ENCODE data around the gene RAI1.
A peak's percentile ranks its signal among the peaks of the same experiment; 100 is the strongest.

The RAI1 gene

DNA sequence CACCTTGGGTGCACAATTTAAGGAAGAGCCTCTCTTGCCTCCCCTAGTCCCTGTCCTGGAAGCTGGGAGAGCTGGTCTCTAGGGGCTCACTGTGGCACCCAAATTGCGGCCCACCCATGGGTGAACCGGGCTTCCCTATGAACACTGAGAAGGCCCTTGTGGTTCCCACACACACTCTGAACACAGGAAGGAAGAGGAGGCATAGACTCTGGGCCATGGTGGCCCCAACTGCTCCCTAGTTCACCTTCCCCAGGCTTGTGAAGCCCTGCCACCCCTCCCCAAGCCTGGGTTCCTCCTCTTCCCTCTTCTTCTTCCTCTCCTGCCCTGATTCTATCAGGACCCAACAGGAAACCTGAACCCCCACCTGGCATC, 145.1 kb downstream of the RAI1 start:
- Histone ChIP-seq H3K27me3 (ENCODE audit: control insufficient read depth, insufficient read depth, low read length) (peaks cover 14% of the 10 kb centered on the region), H3K9me3 (ENCODE audit: control insufficient read depth, insufficient read depth, low read depth, low read length) (no peaks in the 10 kb centered on the region), H3K4me3 (ENCODE audit: low read depth, low read length) (no peak overlapping the region), H3K9ac (ENCODE audit: low read length) (no peak overlapping the region), H3K36me3 (ENCODE audit: control insufficient read depth, insufficient read depth, low read length) (peaks cover under 1% of the 10 kb centered on the region; the same call in 1 of the 2 replicates), H3K27ac (ENCODE audit: low read depth, low read length) (no peak overlapping the region), H3K4me1 (ENCODE audit: control insufficient read depth, insufficient read depth, low read length) (peaks cover 34% of the 10 kb centered on the region)

DNA sequence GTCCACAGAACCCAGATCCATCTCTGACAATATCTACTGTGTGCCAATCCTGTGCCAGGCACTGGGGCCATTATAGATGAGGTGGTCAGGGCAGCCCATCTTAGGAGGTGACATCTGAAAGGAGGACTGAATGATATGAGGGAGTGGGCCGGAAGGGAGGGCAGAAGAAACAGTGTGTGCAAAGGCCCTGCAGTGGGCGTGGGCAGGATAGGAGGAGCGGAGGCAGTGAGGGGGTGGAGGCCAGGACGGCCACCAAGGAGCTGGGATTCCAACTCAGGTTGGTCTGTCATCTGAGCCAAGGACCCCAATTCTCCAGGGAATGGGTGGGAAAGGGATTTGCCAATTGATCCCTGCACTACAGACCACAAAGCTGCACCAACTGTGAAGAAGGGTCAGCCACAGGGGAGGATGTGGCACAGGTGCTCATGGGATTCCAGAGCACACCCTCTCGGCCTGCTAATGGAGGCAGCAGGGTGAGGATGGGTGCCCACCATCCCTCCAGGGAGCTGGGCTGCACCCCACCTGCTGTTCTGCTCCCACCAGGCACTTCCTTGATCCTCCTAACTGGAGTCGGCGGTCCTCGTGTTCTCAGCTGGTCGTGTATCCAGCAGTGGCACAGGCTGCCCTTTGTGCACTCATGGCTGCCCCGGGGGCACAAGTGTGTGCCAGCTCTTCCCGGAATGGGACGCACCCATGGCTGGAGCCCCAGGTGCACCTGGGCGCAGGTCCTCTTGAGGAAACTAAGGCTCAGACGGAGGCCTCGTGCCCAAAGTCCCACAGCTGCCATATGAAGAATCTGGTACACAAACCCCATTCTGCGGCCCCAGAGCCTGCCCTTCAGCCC, 145.9 kb downstream of the RAI1 start:
- Histone ChIP-seq H3K9me3 (ENCODE audit: control insufficient read depth, insufficient read depth, low read depth, low read length) (no peaks in the 10 kb centered on the region), H3K4me1 (ENCODE audit: control insufficient read depth, insufficient read depth, low read length) (peaks cover 32% of the 10 kb centered on the region), H3K9ac (ENCODE audit: low read length) (no peak overlapping the region), H3K27me3 (ENCODE audit: control insufficient read depth, insufficient read depth, low read length) (peaks cover 9% of the 10 kb centered on the region), H3K4me3 (ENCODE audit: low read depth, low read length) (no peak overlapping the region), H3K27ac (ENCODE audit: low read depth, low read length) (no peak overlapping the region), H3K36me3 (ENCODE audit: control insufficient read depth, insufficient read depth, low read length) (peaks cover 6% of the 10 kb centered on the region)

DNA sequence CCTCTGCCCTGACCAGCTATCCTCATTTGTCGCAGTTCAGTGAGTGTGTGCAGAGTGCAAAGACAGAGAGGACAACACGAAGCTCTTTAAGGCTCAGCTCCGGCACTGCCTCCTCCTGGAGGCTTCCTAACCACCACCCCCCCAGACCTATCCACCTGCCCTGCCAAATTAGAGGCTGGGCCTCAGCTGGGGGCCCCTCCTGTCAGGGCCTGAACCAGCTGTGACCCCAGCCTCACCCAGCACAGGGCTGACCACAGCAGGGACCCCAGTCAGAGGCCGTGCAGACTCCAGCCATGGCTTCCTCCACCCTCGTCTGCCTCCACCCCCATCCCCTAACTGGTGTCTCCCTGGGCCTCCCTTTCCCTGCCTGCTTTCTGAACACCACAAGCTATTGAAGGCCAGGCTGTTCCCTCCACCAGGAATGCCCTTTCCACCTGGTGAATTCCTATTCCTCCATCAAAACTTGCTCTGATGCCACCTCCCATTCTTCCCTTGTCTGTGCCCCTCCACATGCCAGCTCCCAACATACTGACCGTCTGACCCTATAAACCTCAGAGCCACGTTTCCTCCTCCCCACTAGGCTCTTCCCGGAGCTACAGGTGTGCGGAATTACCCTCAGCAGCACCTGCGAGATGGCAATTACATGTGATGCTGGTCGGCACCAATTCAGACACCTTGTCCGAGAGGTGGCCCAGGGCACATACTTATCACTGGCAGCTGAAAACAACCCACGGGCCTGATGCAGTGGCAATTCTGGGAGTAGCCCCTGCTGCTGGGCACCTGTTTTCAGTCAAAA, 146.8 kb downstream of the RAI1 start:
- Histone ChIP-seq H3K27ac (ENCODE audit: low read depth, low read length) (no peak overlapping the region), H3K4me3 (ENCODE audit: low read depth, low read length) (no peak overlapping the region), H3K4me1 (ENCODE audit: control insufficient read depth, insufficient read depth, low read length) (peaks cover 24% of the 10 kb centered on the region), H3K27me3 (ENCODE audit: control insufficient read depth, insufficient read depth, low read length) (peaks cover 2% of the 10 kb centered on the region), H3K9me3 (ENCODE audit: control insufficient read depth, insufficient read depth, low read depth, low read length) (no peaks in the 10 kb centered on the region), H3K36me3 (ENCODE audit: control insufficient read depth, insufficient read depth, low read length) (peaks cover 6% of the 10 kb centered on the region), H3K9ac (ENCODE audit: low read length) (no peak overlapping the region)

GRCh38 chr17:17830269-17830567, 149.0 kb downstream of the RAI1 start:
- Histone ChIP-seq H3K27ac (ENCODE audit: low read depth, low read length) (no peak overlapping the region), H3K36me3 (ENCODE audit: control insufficient read depth, insufficient read depth, low read length) (peaks cover 6% of the 10 kb centered on the region), H3K27me3 (ENCODE audit: control insufficient read depth, insufficient read depth, low read length) (no peaks in the 10 kb centered on the region), H3K9ac (ENCODE audit: low read length) (no peak overlapping the region), H3K9me3 (ENCODE audit: control insufficient read depth, insufficient read depth, low read depth, low read length) (no peaks in the 10 kb centered on the region), H3K4me3 (ENCODE audit: low read depth, low read length) (no peak overlapping the region), H3K4me1 (ENCODE audit: control insufficient read depth, insufficient read depth, low read length) (peaks cover 11% of the 10 kb centered on the region)

DNA sequence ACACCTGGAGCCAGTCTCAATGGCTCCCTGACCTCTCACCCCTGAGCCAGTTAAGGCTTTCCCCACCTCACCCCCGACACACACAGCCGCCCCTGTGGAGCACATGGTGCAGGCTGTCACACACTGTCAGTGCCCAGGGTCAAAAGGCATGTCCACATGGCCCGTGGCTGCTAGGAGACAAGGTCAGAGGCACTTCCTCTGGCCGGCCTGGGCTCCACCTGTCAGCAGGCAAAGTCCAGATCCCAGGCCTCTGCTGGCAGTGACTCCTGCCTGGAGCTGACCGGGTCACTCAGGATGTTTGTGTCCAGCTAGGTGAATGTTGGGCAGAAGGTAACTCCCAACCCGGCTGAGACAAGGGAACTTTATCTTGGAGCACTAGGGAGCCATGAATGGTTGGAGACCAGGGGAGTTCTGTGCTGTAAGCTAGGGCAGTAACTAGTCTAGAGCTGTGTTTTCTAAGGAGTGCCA, 149.5 kb downstream of the RAI1 start:
- H3K4me1 ChIP-seq (ENCODE audit: control insufficient read depth, insufficient read depth, low read length), result peaks cover 17% of the 10 kb centered on the region
- no peaks in the 10 kb centered on the region; the same call in 1 of the 2 replicates for H3K27me3 ChIP-seq (ENCODE audit: control insufficient read depth, insufficient read depth, low read length)
- H3K9ac ChIP-seq (ENCODE audit: low read length), result no peak overlapping the region
- H3K9me3 ChIP-seq (ENCODE audit: control insufficient read depth, insufficient read depth, low read depth, low read length), result no peaks in the 10 kb centered on the region
- H3K4me3 ChIP-seq (ENCODE audit: low read depth, low read length), result no peak overlapping the region
- peaks cover 6% of the 10 kb centered on the region for H3K36me3 ChIP-seq (ENCODE audit: control insufficient read depth, insufficient read depth, low read length)
- no peak overlapping the region for H3K27ac ChIP-seq (ENCODE audit: low read depth, low read length)

DNA sequence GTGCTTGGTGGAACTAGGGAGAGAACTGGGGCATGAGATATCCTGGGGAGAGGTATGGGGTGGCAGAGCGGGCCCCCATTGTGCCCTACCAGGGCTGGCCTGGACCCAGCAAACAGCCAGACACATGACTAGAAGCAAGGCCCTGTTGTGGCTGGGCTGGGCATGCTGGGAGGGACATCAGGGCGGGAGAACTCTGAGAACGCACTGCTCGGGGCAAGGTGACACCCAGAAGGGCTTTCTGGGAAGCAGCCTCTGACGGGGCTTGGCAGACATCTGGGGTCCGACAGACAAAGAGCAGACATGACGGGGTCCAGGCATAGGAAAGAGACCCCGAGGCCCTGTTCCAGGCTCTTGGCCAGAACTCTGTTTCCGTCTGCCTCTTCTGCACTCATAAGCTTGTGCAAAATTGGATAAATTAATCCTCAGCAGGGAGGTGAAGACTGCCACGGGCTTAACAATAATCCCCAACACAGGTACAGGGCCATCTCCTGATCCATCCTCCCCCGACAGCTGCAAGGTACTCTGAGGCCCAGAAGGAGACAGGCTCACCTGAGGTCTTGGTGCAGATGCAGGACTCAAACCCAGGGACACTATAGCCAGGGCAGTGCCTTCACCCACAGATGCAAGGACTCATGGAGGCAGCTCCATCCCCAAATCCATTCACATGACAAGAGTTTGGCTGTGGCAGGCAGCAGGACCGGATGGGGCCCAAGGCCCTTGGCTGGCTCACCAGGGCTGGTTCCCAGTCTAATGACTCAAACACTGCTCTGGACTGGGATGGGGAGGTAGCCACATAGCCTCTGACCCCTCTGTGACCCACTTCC, 150.2 kb downstream of the RAI1 start:
- H3K9ac ChIP-seq (ENCODE audit: low read length), result no peak overlapping the region

DNA sequence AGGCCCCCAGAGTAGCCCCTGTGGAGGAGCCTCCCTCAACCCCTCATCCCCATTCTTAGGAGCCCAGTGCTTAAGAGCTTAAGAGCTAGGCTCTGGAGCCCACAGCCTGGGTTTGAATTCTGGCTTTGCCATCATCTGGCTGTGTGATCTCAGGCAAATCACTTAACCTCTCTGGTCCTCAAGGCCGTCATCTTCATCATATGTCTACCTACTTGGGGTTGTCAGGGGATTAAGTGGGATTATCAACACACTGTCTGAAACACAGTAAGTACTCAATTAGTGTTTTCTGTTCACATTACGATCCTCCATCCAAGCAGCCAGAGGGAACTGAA, 150.7 kb downstream of the RAI1 start:
- peaks cover 6% of the 10 kb centered on the region for H3K36me3 ChIP-seq (ENCODE audit: control insufficient read depth, insufficient read depth, low read length)

More for the DNA sequence above, 150.2 kb downstream of the RAI1 start:
- Histone ChIP-seq H3K27me3 (ENCODE audit: control insufficient read depth, insufficient read depth, low read length) (no peaks in the 10 kb centered on the region; the same call in 1 of the 2 replicates), H3K4me1 (ENCODE audit: control insufficient read depth, insufficient read depth, low read length) (peaks cover 16% of the 10 kb centered on the region), H3K36me3 (ENCODE audit: control insufficient read depth, insufficient read depth, low read length) (peaks cover 6% of the 10 kb centered on the region), H3K9me3 (ENCODE audit: control insufficient read depth, insufficient read depth, low read depth, low read length) (no peaks in the 10 kb centered on the region), H3K4me3 (ENCODE audit: low read depth, low read length) (no peak overlapping the region), H3K27ac (ENCODE audit: low read depth, low read length) (no peak overlapping the region)

DNA sequence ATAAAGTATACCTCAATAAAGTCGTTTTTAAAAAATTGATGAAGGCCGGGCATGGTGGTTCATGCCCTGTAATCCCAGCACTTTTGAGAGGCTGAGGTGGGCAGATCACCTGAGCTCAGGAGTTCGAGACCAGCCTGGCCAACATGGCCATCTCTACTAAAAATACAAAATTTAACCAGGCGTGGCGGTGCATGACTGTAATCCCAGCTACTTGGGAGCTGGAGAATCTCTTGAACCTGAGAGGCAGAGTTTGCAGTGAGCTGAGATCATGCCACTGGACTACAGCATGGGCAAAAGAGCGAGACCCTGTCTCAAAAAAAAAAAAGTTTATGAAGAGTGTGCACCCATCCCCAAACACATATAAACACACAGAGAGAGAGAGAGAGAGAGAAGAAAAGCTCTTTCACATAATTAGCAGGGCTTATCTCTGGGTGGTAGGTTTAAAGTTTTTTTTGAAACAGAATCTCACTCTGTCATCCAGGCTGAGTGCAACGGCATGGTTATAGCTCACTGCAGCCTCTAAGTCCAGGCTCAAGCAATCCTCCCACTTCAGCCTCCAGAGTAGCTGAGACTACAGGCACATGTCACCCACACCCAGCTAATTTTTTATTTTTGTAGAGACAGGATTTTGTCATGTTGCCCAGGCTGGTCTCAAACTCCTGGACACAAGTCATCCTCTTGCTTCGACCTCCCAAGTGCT, 152.6 kb downstream of the RAI1 start:
- Histone ChIP-seq H3K27ac (ENCODE audit: low read depth, low read length) (no peak overlapping the region), H3K4me1 (ENCODE audit: control insufficient read depth, insufficient read depth, low read length) (peaks cover 31% of the 10 kb centered on the region), H3K4me3 (ENCODE audit: low read depth, low read length) (no peak overlapping the region), H3K27me3 (ENCODE audit: control insufficient read depth, insufficient read depth, low read length) (no peaks in the 10 kb centered on the region; the same call in 1 of the 2 replicates), H3K9me3 (ENCODE audit: control insufficient read depth, insufficient read depth, low read depth, low read length) (no peaks in the 10 kb centered on the region), H3K36me3 (ENCODE audit: control insufficient read depth, insufficient read depth, low read length) (peaks cover 6% of the 10 kb centered on the region), H3K9ac (ENCODE audit: low read length) (no peak overlapping the region)

More for the DNA sequence above, 150.7 kb downstream of the RAI1 start:
- H3K27ac ChIP-seq (ENCODE audit: low read depth, low read length), result no peak overlapping the region
- H3K9me3 ChIP-seq (ENCODE audit: control insufficient read depth, insufficient read depth, low read depth, low read length), result no peaks in the 10 kb centered on the region
- no peaks in the 10 kb centered on the region; the same call in 1 of the 2 replicates for H3K27me3 ChIP-seq (ENCODE audit: control insufficient read depth, insufficient read depth, low read length)
- peaks cover 15% of the 10 kb centered on the region for H3K4me1 ChIP-seq (ENCODE audit: control insufficient read depth, insufficient read depth, low read length)
- no peak overlapping the region for H3K9ac ChIP-seq (ENCODE audit: low read length)
- no peak overlapping the region for H3K4me3 ChIP-seq (ENCODE audit: low read depth, low read length)

GRCh38 chr17:17834974-17835373, 153.7 kb downstream of the RAI1 start:
- Histone ChIP-seq H3K36me3 (ENCODE audit: control insufficient read depth, insufficient read depth, low read length) (peaks cover 6% of the 10 kb centered on the region), H3K4me3 (ENCODE audit: low read depth, low read length) (no peak overlapping the region), H3K27me3 (ENCODE audit: control insufficient read depth, insufficient read depth, low read length) (no peaks in the 10 kb centered on the region; the same call in 1 of the 2 replicates), H3K4me1 (ENCODE audit: control insufficient read depth, insufficient read depth, low read length) (peaks cover 42% of the 10 kb centered on the region), H3K9ac (ENCODE audit: low read length) (no peak overlapping the region), H3K27ac (ENCODE audit: low read depth, low read length) (no peak overlapping the region), H3K9me3 (ENCODE audit: control insufficient read depth, insufficient read depth, low read depth, low read length) (no peaks in the 10 kb centered on the region)

DNA sequence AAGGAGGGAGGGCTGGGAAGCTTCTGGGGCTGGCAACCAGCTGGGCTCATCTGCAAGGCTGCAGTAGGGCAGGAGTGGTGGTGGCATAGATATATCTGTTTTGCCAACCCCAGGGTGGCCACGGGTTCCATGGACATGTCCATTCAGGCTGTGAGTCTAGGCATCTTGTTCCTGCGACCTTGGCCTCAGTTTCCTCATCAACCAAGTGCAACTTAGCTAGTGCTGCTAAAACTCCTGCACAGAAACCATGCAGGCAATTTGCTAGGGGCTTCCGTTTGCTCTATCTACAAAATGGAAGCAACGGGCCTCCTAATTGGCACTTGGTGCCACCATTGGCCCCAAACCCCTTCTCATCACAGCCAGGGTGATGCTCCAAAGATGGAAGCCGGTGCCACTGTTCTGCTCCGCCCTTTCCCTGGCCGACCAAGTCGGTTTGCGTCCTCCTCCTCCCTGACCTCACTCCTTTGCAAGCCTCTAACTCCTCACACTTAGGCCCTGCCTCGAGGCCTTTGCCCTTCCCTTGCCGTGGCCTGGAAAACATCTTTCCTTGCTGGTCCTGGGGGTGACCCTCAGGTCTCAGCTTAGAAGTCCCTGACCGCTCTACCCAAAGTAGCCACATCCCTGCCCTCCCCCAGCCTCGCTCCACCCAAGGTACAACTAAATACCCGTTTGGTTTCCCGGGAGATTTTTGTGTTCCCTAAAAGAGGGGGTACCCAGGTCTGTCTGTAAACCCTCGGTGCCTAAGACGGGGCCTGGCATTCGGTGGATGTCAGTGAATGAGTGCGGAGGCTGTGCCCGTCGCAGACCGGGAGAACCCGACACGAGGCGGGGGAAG, 154.4 kb downstream of the RAI1 start:
- Histone ChIP-seq H3K27me3 (ENCODE audit: control insufficient read depth, insufficient read depth, low read length) (no peaks in the 10 kb centered on the region; the same call in 1 of the 2 replicates), H3K9ac (ENCODE audit: low read length) (peak overlapping the region; percentile 95), H3K9me3 (ENCODE audit: control insufficient read depth, insufficient read depth, low read depth, low read length) (no peaks in the 10 kb centered on the region), H3K27ac (ENCODE audit: low read depth, low read length) (no peak overlapping the region; the same call in 1 of the 2 replicates), H3K36me3 (ENCODE audit: control insufficient read depth, insufficient read depth, low read length) (peaks cover 6% of the 10 kb centered on the region), H3K4me3 (ENCODE audit: low read depth, low read length) (peak overlapping the region; percentile 93), H3K4me1 (ENCODE audit: control insufficient read depth, insufficient read depth, low read length) (peaks cover 41% of the 10 kb centered on the region)
